B cell (primary cell): ENCODE data around the gene LCN12. TPM values are rescaled to one million over a fixed set of nuclear protein-coding genes. Genes with fewer than 3 reads are reported as not detected.

Experiments
- ATAC-seq: fragments of 200-7000 bp; cut with Tn5 transposase; one replicate; pipeline ENCODE4 v1.10.0; 2021; ENCODE audit warnings: low read depth, mild to moderate bottlenecking, moderate number of reproducible peaks, moderate library complexity
- CTCF ChIA-PET: fragments of 350-600 bp; sonication (Branson Sonifier 250); formaldehyde crosslinking; loops from one replicate; lab custom pipeline; 2021; ENCODE audit warnings: antibody characterized with exemption, inconsistent platforms; lab: Charles Lee
- POLR2A ChIA-PET: fragments of 350-600 bp; sonication (Branson Sonifier 250); formaldehyde crosslinking; loops from one replicate; lab custom pipeline; 2021; ENCODE audit warnings: antibody characterized with exemption; lab: Charles Lee
- DNase-seq: peaks from one replicate; pipeline ENCODE4 v3.0.0; 2013
- H2AFZ ChIP-seq: 2 replicates; pipeline ENCODE4 v1.6.1; 2012; ENCODE audit warnings: mild to moderate bottlenecking, low read depth, low read length; ENCODE audit not compliant: insufficient read depth, poor library complexity, severe bottlenecking
- H3K27ac ChIP-seq, 2 donors: 1 replicate in 1 of 2; 2 replicates in 1 of 2; pipeline ENCODE4 v1.5.1; 2012 to 2013; ENCODE audit warnings: low read length in 2 of 2, mild to moderate bottlenecking in 2 of 2, moderate library complexity in 1 of 2
- H3K27me3 ChIP-seq, 4 experiments: fragments of 200-600 bp in 1 of 4; sonication (generic) in 1 of 4; replicated peaks in 1 of 4; 1 replicate in 2 of 4; 2 replicates in 2 of 4; pipeline versions ENCODE4 v1.6.1 to v1.7.0; 2013 to 2016; ENCODE audit warnings: low read length in 3 of 4, mild to moderate bottlenecking in 2 of 4, mixed read lengths in 1 of 4, moderate library complexity in 1 of 4; ENCODE audit not compliant: insufficient read depth in 4 of 4, control insufficient read depth in 3 of 4; ENCODE audit errors: control extremely low read depth in 1 of 4
- H3K36me3 ChIP-seq, 2 experiments: replicated peaks in 1 of 2; 1 replicate in 1 of 2; 2 replicates in 1 of 2; pipeline versions ENCODE4 v1.6.1 to v1.7.1; 2013; ENCODE audit warnings: low read length in 1 of 2; ENCODE audit not compliant: insufficient read depth in 2 of 2, control insufficient read depth in 1 of 2; ENCODE audit errors: control extremely low read depth in 1 of 2, extremely low read depth in 1 of 2
- H3K4me1 ChIP-seq, 2 donors: fragments of 200-600 bp in 1 of 2; sonication (generic) in 1 of 2; 1 replicate in 1 of 2; 2 replicates in 1 of 2; pipeline versions ENCODE4 v1.5.1 to v1.6.1; 2013 to 2017; ENCODE audit warnings: low read length in 2 of 2; ENCODE audit not compliant: control insufficient read depth in 2 of 2, insufficient read depth in 2 of 2
- H3K4me2 ChIP-seq: replicated peaks from 2 replicates; pipeline ENCODE3; 2012; ENCODE audit warnings: mild to moderate bottlenecking, low read depth, low read length; ENCODE audit not compliant: poor library complexity, severe bottlenecking
- H3K4me3 ChIP-seq, 5 experiments: fragments of 200-600 bp in 1 of 5; sonication (generic) in 1 of 5; 1 replicate in 3 of 5; 2 replicates in 2 of 5; pipeline versions ENCODE4 v1.5.1 to v1.7.0; 2011 to 2016; ENCODE audit warnings: low read length in 4 of 5, mild to moderate bottlenecking in 4 of 5, low read depth in 2 of 5, control low read depth in 1 of 5, moderate library complexity in 1 of 5; ENCODE audit not compliant: insufficient read depth in 1 of 5; ENCODE audit errors: control extremely low read depth in 1 of 5, extremely low read depth in 1 of 5
- H3K79me2 ChIP-seq: fragments of 200-600 bp; sonication (generic); one replicate; pipeline ENCODE4 v1.6.0; 2016; ENCODE audit warnings: low read length; ENCODE audit not compliant: control insufficient read depth, insufficient read depth
- H3K9ac ChIP-seq: fragments of 200-600 bp; sonication (generic); 2 replicates; pipeline ENCODE4 v1.6.1; 2017; ENCODE audit warnings: mild to moderate bottlenecking, low read length, moderate library complexity
- H3K9me3 ChIP-seq, 3 donors: one replicate each; pipeline versions ENCODE4 v1.6.1 to v1.7.1; 2013; ENCODE audit warnings: low read length in 2 of 3; ENCODE audit not compliant: control insufficient read depth in 2 of 3, insufficient read depth in 1 of 3; ENCODE audit errors: control extremely low read depth in 1 of 3
- H4K20me1 ChIP-seq: 2 replicates; pipeline ENCODE4 v1.6.0; 2012; ENCODE audit warnings: mild to moderate bottlenecking, low read length; ENCODE audit not compliant: insufficient read depth, control insufficient read depth, poor library complexity, severe bottlenecking
- H3K27ac Mint-ChIP-seq: one replicate; pipeline ENCODE4 v1.8.0; 2021; ENCODE audit warnings: mixed read lengths
- H3K27me3 Mint-ChIP-seq: one replicate; pipeline ENCODE4 v1.8.0; 2021; ENCODE audit warnings: mixed read lengths
- H3K4me1 Mint-ChIP-seq: one replicate; pipeline ENCODE4 v1.8.0; 2021; ENCODE audit warnings: mixed read lengths
- H3K4me3 Mint-ChIP-seq: one replicate; pipeline ENCODE4 v1.8.0; 2021; ENCODE audit warnings: mixed read lengths
- H3K9me3 Mint-ChIP-seq: one replicate; pipeline ENCODE4 v1.8.0; 2022; ENCODE audit warnings: mixed read lengths; ENCODE audit not compliant: insufficient read depth
- CTCF ChIP-seq: fragments of 200-600 bp; IDR thresholded peaks from one replicate; pipeline ENCODE4 v1.8.0; 2022; ENCODE audit warnings: antibody characterized with exemption, mild to moderate bottlenecking
- EZH2 ChIP-seq: IDR thresholded peaks from 2 replicates; pipeline ENCODE4 v1.6.1; 2012; ENCODE audit warnings: borderline replicate concordance, low read depth, mild to moderate bottlenecking, moderate library complexity, low read length; ENCODE audit not compliant: insufficient read depth, poor library complexity, severe bottlenecking
- WGBS: methylation state at CpG from one replicate; pipeline ENCODE4 v1.1.5; 2013; ENCODE audit warnings: missing lambda C conversion rate; ENCODE audit not compliant: insufficient coverage; 5-methylcytosine and 5-hydroxymethylcytosine counted together
- intact Hi-C: fragments of 100-400 bp; cut with micrococcal nuclease; formaldehyde crosslinking; loops from one replicate; pipeline ENCODE4 v1.10.0; 2022
- polyA plus RNA-seq: library from polyadenylated mRNA; depleted of rRNA; stranded (reverse); fragments of >200 nt; gene quantifications from 2 replicates; pipeline ENCODE4 v1.2.3, GENCODE V29; 2012
- total RNA-seq, 2 donors: library from RNA; stranded (reverse); fragments of 120-200 nt in 1 of 2; gene quantifications; 1 replicate in 1 of 2; 2 replicates in 1 of 2; pipeline versions ENCODE4 v1.2.3 to v1.2.4, GENCODE V29; 2013 to 2022

LCN12 gene
- total and polyA plus RNA-seq, 2 donors (not counting 1 experiment from before 2014, with no cell fraction given), result 2.4 to 2.6 TPM

- POLR2A ChIA-PET, result interaction anchor here (0.6 to 1.0 kb wide), 2 partner anchors 46 to 66 kb away, joined by 3 read pairs; no protein-coding TSS in a partner anchor
- no peaks in the 10 kb centered on the region for H3K27me3 Mint-ChIP-seq
- peak overlapping the region; percentile 47 to 72 (median 63) for H3K4me3 ChIP-seq
- no peaks in the 10 kb centered on the region for H3K27me3 ChIP-seq
- intact Hi-C loops, result loop anchor here (1.0 to 2.0 kb wide), 6 partner anchors 42 to 153 kb away; partner anchors contain the start of genes PAXX, PHPT1, TMEM141 and TRAF2
- CTCF ChIA-PET, result interaction anchor here (1.0 to 2.4 kb wide), 6 partner anchors 48 to 102 kb away, joined by 3 to 10 read pairs (median 6); partner anchors contain the start of genes AJM1 and PAXX
- H3K4me1 ChIP-seq, result peaks cover 8 to 22% of the 10 kb centered on the region in 2 donors
- H3K9me3 ChIP-seq, result no peaks in the 10 kb centered on the region
- under 1% methylated on average over 45 of the region's 45 CpGs for WGBS
- peak; percentile 48 for ATAC-seq
- TF ChIP-seq CTCF, result no peak
- no peak for TF ChIP-seq EZH2
- H2AFZ ChIP-seq, result peak overlapping the region; percentile 60
- H3K9me3 Mint-ChIP-seq, result no peaks in the 10 kb centered on the region
- peaks cover 22% of the 10 kb centered on the region for H3K79me2 ChIP-seq
- peak overlapping the region; percentile 80 for H3K4me3 Mint-ChIP-seq
- no peak for DNase-seq
- H3K27ac ChIP-seq, result peak overlapping the region in 1 of 2 donors; percentile 48
- peaks cover 9% of the 10 kb centered on the region for H3K4me1 Mint-ChIP-seq
- no peak overlapping the region for H3K27ac Mint-ChIP-seq
- H3K4me2 ChIP-seq, result peak overlapping the region; percentile 81
- peaks cover 2 to 36% of the 10 kb centered on the region in 2 experiments for H3K36me3 ChIP-seq
- peaks cover 45% of the 10 kb centered on the region for H4K20me1 ChIP-seq
- peak overlapping the region; percentile 69 for H3K9ac ChIP-seq
Observed at GRCh38 chr9:136944212-136944518, 7.9 kb upstream of the LCN12 start.
